ENCODE data around the gene TMEM129. TPM values are rescaled to one million over a fixed set of nuclear protein-coding genes. Genes with fewer than 3 reads are reported as not detected.

Gene TMEM129
- total and polyA plus RNA-seq, 7 donors = 11.8 to 43.6 (median 31.6) TPM

GRCh38 chr4:1713003-1713851 lies 7.9 kb downstream of the TMEM129 start:
- DNase-seq (no peak), ATAC-seq (no peak)
- peaks cover 31% of the 10 kb centered on the region for H3K4me1 ChIP-seq
- H3K4me3 ChIP-seq = peak overlapping the region; percentile 95
- peak overlapping the region; percentile 98 for H3K27ac ChIP-seq
- H3K27me3 ChIP-seq (ENCODE audit: insufficient read depth in 3 of 3, low read length in 2 of 3) = no peaks in the 10 kb centered on the region
- TF ChIP-seq CTCF (IDR thresholded peaks at IDR 0.05) = no peak
- H3K9me3 ChIP-seq = no peaks in the 10 kb centered on the region
- intact Hi-C loops (cut with DNase I) = no loop called here
- 22 to 24% (median 22%) methylated on average over 35 of the region's 35 CpGs for WGBS, 3 donors
- peaks cover 0 to 27% of the 10 kb centered on the region in 2 donors for H3K36me3 ChIP-seq (ENCODE audit: insufficient read depth in 1 of 2, low read depth in 1 of 2)

GRCh38 chr4:1712216-1713002 lies 8.7 kb downstream of the TMEM129 start, which contains the start of gene SLBP:
SLBP (minus strand) TSS chr4:1712319; CDS start chr4:1712188, 131 bp downstream.
- Histone ChIP-seq H3K27me3 (ENCODE audit: insufficient read depth in 3 of 3, low read length in 2 of 3) (no peaks in the 10 kb centered on the region), H3K27ac (peak within 1 kb of the TSS; percentile 98), H3K4me1 (peaks cover 27% of the 10 kb centered on the region), H3K9me3 (no peaks in the 10 kb centered on the region), H3K36me3 (ENCODE audit: insufficient read depth in 1 of 2, low read depth in 1 of 2) (peaks cover 0 to 19% of the 10 kb centered on the region in 2 donors), H3K4me3 (peak within 1 kb of the TSS; percentile 95)
- DNase-seq (peak; percentile 95 to 97), ATAC-seq (peak; percentile 90 to 92 (median 91))
- intact Hi-C loops (cut with DNase I) = no loop called here
- TF ChIP-seq CTCF (IDR thresholded peaks at IDR 0.05) = no peak
- 0% methylated on average over 58 to 98 of the region's 98 CpGs for WGBS, 3 donors

GRCh38 chr4:1711571-1712215 lies 9.4 kb downstream of the TMEM129 start:
- peaks cover 0 to 12% of the 10 kb centered on the region in 2 donors for H3K36me3 ChIP-seq (ENCODE audit: insufficient read depth in 1 of 2, low read depth in 1 of 2)
- 1% methylated on average over 36 to 85 of the region's 85 CpGs for WGBS, 3 donors
- H3K27me3 ChIP-seq (ENCODE audit: insufficient read depth in 3 of 3, low read length in 2 of 3) = no peaks in the 10 kb centered on the region
- ATAC-seq = peak; percentile 20 to 39 (median 33)
- H3K4me1 ChIP-seq = peaks cover 27% of the 10 kb centered on the region
- peak overlapping the region; percentile 95 for H3K4me3 ChIP-seq
- no peak for TF ChIP-seq CTCF (IDR thresholded peaks at IDR 0.05)
- H3K9me3 ChIP-seq = no peaks in the 10 kb centered on the region
- intact Hi-C loops (cut with DNase I) = no loop called here
- DNase-seq = peak; percentile 57 to 77
- peak overlapping the region; percentile 98 for H3K27ac ChIP-seq

GRCh38 chr4:1711055-1711570 lies 10.0 kb downstream of the TMEM129 start:
- intact Hi-C loops (cut with DNase I) = no loop called here
- no peak for TF ChIP-seq CTCF (IDR thresholded peaks at IDR 0.05)
- Histone ChIP-seq H3K27ac (peak overlapping the region; percentile 98), H3K4me1 (peaks cover 27% of the 10 kb centered on the region), H3K9me3 (no peaks in the 10 kb centered on the region), H3K4me3 (peak overlapping the region; percentile 95), H3K27me3 (ENCODE audit: insufficient read depth in 3 of 3, low read length in 2 of 3) (no peaks in the 10 kb centered on the region), H3K36me3 (ENCODE audit: insufficient read depth in 1 of 2, low read depth in 1 of 2) (peaks cover 0 to 15% of the 10 kb centered on the region in 2 donors)
- WGBS, 3 donors = 15 to 22% (median 21%) methylated on average over 22 of the region's 22 CpGs
- DNase-seq = no peak
- no peak for ATAC-seq

All from psoas muscle (tissue), 8 donors.